Activated CD4-positive, CD25-positive, alpha-beta regulatory T cell treated with anti-CD3 and anti-CD28 coated beads, Interleukin-2, amount 50 U/mL, for 16 hours (primary cell): ENCODE data around the gene CELA2B.
"Not testable (repeated sequence)": the region's sequence is repeated elsewhere in the genome, so short reads cannot be mapped to it uniquely, and the experiment has no call there.

Experiments used
- DNase-seq: peaks from one replicate; pipeline ENCODE4 v3.0.0-alpha.2; 2020; ENCODE audit warnings: low read depth, low spot score

CELA2B gene

GRCh38 chr1:15445390-15446122, 30.3 kb upstream of the CELA2B start:
- no peak for DNase-seq

GRCh38 chr1:15446212-15446611, 29.7 kb upstream of the CELA2B start:
- no peak for DNase-seq

- no peak for DNase-seq
These were observed 26.9 kb upstream of the CELA2B start for GRCh38 chr1:15448877-15449462.

DNA sequence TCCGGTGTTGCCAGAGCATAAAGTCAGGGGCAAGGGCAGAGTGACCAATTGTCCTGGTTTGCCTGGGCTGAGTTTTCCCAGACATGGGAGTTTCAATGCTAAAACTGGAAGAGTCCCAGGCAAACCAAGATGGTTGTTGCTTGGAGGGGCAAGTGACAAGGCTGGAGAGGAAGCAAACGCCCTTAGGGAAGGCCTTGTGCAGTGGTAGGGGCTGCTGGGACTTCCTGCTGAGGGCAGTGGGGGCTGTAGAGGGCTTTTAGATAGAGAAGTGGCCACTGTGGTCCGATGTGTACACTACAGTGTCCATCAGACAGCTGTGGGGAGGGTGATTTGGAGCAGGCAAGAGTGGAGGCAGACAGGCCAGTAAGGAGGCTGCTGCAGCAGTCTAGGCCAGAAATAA, 26.3 kb upstream of the CELA2B start:
- DNase-seq = no peak

GRCh38 chr1:15451014-15451722, 24.7 kb upstream of the CELA2B start:
- no peak for DNase-seq

DNA sequence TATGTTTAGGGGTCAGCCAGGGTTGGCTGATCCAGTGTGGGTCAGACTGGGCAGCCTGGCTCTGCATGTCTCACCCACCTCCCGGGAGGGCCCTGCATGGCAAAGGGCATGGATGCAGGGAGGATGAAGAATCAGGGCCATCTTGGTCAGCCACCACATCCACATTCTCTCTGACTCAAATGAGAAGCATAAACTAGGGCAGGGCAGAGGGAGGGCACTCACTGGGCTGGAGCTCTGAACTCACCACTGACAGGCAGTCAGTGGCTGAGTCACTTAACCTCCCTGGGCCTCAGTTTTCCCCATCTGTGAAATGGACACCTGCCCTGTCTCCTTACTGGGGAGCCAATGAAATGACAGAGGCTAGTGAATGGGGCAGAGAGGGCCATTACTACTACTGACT, 23.7 kb upstream of the CELA2B start:
- no peak for DNase-seq

- no peak for DNase-seq
These were observed 22.9 kb upstream of the CELA2B start for GRCh38 chr1:15452866-15453571.

DNA sequence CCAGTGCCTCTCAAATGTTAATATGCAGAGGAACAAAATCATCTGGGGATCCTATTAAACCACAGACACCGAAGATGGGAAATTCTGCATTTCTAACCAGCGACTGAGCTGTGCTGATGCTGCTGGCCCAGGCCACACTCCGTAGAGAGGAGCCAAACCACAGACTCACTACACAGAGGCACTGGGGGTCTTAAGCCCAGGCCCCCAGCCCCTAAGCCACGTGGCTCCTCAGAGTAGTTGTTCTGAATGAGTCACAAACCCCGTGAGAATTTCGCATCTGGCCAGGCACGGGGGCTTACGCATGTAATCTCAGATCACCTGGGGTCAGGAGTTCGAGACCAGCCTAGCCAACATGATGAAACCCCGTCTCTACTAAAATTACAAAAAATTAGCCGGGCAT, 22.2 kb upstream of the CELA2B start:
- no peak for DNase-seq

DNA sequence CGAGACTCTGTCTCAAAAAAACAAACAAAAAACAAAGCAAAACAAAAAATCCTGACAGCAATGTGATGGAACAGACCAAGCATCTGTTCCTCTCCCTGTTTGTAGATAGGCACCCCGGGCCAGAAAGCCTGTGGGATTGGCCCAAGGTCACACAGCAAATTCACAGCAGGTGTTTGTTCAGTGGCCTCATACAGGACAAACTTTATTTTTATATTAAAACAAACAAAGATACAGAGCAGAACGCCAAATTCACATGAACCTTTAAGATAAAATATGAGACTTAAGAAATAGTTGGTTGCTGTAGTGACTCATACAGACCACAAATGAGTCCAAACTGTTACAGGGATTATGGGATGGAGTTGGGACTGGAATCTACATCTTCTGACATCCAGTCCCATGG, 21.6 kb upstream of the CELA2B start:
- DNase-seq = no peak

DNA sequence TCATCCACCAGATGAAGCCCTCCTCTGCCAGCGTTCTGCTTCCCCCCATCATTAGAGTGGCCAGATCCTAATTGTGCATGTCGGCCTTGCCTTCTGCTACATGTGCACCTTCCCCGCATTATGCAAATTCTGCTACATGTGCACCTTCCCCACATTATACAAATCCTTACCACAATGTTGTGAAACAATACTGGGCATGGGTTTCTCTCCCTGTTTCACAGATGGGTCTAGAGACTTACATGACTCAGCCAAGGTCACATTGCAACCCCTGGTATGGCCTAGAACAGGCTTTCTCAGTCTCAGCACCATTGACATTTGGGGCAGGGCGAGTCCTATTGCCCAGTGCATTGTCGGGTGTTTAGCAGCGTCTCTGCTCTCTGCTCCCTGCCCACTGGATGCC, 20.4 kb upstream of the CELA2B start:
- no peak for DNase-seq

DNA sequence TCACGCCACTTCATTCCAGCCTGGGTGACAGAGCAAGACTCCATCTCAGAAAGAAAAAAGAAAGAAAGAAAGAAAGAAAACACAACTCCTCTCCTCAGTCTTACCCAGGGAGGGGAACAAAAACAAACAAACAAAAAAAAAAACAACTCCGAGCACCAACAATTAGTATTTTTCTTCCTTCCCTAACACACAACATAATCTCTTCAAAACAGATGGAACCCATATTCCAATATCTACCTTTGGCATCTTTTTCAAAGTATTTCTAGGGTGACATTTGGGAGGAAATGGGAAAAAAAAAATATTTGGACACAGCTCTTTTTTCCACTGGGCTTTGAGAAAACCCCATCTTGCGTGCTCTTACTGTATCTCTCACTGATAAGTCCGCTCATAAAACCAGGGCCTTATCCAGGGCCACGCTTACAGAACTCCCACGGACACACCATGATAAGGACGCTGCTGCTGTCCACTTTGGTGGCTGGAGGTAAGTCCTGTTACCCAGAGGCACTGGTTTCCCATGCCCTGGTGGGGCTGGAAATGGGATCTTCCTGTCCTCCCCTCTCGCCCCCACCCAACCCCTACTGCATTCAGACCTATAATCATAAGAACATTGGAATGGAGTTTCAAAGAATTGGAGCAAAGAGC, 19.5 kb upstream of the CELA2B start, which contains the start of gene CELA2A:
TSS of gene CELA2A (plus strand) at position 420 of the 642 bp plus-strand sequence. CDS start at position 442, 22 bp downstream.
- DNase-seq = no peak

DNA sequence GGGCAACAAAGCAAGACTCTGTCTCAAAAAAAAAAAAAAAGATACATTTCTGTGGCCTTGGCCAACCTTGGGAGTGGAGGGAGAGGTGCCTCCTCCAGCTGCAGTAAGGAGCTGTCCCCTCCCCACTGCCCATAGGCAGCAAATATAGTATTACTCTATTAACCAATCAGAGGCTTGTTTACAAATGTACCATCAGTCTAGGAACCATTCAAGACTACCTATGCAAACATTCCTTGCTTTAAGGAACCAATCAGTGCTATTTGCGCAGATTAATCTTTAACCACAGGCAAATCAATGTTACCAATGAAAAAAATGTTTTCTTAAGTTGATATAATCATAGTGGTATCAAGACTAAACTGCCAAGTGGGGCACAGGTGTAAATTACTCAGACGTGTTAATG, 18.3 kb upstream of the CELA2B start:
- DNase-seq = no peak

DNA sequence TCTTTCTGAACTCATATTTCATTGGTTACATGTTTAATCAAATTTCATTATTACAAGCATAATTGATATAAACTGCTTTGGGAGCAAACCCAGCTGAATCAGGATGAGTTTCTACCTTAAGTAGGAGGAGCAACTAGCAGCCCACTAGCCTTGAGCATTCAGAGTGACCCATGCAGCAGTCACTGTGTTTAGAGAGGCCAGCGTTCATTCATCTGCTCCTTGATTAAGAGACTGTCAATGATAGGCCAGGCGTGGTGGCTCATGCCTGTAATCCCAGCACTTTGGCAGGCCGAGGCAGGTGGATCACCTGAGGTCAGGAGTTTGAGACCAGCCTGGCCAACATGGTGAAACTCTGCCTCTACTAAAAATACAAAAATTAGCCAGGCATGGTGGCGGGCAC, 17.5 kb upstream of the CELA2B start:
- DNase-seq = not testable (repeated sequence)

DNA sequence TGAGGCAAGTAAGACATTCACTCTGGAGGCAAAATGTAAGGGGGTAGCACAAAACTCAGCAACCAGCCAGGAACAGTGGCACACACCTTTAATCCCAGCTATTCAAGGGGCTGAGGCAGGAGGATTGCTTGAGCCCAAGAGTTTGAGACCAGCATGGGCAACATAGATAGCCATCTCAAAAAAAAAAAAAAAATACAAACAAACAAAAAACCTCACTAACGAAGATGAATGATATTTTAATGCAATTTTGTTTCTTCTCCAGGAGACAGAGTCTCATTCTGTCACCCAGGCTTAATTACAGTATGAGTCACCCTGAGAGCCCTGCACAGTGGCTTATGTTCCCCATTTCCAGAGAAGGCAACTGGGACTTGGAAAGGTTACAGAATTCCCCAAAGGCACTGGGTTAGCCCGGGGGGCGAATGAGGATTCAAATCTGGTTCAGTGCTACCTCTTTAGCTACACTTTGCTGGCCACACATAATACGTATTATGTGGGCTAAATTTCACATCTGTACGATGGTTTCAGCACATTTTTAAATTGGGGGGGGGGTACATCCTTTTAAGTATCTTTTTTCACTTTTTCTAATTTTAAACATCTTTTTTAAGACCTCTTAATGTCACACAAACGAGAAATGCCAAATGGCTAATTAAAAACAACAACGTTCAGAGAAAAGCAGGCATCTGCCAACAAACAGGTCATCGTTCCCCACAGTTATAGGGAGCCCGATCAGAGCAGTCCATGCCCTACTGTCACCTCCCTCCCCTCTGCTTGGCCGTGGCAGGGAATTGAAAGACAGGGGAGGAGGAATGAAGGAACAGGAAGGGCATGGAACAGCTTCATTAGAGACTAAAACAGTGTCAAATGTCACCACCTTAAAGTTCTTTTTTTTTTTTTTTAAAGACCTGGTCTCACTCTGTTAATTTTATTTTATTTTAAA, 15.9 kb upstream of the CELA2B start:
- DNase-seq = no peak

- DNase-seq = no peak
These were observed 15.2 kb upstream of the CELA2B start for GRCh38 chr1:15460708-15461095.

DNA sequence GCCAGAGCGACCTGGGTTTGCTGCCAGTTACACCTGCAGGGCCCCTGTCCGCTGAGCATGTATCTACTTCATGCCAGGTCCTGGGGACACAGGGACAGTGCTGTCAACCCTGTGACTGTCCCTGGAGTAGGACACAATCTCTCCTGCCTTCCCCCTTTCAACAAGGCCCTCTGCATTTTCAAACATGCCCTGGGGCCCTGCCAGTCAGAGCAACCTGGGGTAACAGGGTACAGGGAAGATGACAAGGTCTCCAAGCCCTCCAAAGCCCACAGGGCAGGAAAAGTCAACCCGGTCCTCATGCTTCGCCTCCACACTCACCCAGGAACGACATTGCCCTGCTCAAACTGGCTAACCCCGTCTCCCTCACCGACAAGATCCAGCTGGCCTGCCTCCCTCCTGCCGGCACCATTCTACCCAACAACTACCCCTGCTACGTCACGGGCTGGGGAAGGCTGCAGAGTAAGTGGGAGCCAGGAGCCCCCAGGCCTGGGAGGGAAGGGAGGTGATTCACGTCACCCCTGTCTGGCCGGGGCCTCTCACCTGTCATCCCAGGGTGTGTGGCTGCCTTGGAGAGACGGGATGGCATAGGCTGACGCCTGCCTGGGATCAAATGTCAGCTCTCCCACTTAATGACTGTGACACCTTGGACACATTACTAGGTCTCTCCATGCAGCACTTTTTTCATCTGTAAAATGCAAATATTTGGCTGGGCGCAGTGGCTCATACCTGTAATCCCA, 12.7 kb upstream of the CELA2B start:
- DNase-seq = not testable (repeated sequence)

GRCh38 chr1:15463926-15464322, 12.0 kb upstream of the CELA2B start:
- DNase-seq = not testable (repeated sequence)

- no peak for DNase-seq
These were observed 10.2 kb upstream of the CELA2B start for GRCh38 chr1:15465674-15466073.

DNA sequence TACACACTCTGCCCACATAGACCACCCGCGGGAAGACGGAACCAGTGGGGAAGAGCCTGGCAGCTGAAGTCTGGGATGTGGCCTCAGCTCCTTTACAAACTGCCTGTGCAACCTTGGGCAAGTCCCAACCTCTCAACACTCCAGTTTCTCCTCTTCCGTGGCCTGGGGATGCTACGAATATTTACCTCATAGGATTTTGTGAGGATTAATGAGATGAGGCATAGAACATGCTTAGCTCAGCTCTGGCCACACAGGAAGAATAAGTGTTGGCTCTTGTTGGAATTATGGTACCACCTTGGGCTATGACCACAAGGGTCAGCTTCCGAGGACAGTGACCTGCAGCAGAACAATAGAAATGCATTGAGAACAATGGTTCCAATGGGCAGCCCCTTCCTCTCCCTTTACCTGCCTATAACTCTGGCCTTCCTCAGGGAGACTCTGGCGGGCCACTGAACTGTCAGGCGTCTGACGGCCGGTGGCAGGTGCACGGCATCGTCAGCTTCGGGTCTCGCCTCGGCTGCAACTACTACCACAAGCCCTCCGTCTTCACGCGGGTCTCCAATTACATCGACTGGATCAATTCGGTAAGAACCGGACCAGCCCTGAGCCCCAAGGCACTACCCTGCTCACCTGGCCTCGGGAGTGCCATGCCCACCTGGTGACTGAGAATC, 8.8 kb upstream of the CELA2B start:
- DNase-seq = not testable (repeated sequence)
